Stimulated activated CD8-positive, alpha-beta memory T cell treated with anti-CD3 and anti-CD28 coated beads, Interleukin-7, amount 100 ng/mL, for 48 hours (primary cell): ENCODE data around the gene SPINT3.

Experiments used
- DNase-seq, 2 donors: peaks; one replicate each; pipeline ENCODE4 v3.0.0-alpha.2; 2020; ENCODE audit warnings: low read depth in 1 of 2; ENCODE audit errors: extremely low read depth in 1 of 2

SPINT3 gene, protein sequence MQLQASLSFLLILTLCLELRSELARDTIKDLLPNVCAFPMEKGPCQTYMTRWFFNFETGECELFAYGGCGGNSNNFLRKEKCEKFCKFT

DNA sequence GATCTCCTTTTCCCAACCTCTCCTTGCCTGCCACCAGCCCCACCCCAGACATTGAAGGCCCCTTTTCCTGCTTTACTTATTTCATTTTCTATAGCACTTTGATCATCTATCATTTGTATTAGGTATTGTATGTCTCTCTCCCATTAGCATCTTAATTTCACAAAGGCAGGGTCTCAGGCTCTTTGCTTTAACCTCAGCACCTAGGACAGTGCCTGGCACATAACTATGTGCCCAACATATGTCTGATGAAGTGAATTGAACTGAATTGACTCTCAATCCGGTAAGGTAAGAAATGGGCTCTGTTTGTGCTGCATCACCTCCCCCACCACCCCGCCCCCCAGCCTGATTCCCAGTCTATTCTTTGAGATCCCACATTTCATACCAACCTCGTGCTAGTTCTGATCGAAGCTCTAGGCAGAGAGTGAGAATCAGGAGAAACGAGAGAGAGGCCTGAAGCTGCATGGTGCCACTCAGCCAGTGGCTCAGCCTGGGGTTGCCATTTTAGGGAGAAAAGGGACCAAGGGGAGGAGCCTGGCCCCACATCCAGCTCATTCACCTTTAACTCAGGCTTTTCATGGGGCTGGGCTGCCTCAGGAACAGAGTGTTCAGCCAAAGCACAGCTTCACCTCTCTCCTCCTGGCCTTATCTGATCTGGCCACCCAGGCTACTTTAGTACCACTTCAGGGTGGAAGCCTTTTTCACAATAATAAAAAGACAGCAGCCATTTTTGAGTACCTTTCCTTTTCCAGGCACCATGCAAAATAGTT is at the start of gene SPINT3:
TSS of gene SPINT3 (minus strand) at position 476 of the 767 bp plus-strand sequence. CDS start at position 462, 14 bp downstream.
- DNase-seq: no peak

DNA sequence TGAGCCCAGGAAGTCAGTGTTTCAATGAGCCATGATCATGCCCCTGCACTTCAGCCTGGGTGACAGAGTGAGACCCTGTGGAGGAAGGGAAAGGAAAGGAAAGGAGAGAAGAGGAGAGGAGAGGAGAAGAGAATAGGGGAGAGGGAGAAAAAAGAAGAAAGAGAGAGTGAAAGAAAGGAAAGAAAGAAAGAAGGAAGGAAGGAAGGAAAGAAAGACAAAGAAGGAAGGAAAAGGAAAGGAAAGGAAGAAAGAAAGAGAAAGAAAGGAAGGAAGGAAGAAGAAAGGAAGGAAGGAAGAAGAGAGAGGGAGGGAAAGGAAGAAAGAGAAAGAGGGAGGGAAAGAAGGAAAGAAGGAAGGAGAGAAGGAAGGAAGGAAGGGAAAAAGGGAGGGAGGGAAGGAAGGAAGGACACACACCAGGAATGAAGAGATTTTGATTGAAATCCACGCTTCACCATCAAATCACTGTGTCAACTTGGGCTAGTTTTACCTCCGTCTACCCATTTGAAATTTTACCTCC is 49.4 kb upstream of the SPINT3 start:
- no peak for DNase-seq

DNA sequence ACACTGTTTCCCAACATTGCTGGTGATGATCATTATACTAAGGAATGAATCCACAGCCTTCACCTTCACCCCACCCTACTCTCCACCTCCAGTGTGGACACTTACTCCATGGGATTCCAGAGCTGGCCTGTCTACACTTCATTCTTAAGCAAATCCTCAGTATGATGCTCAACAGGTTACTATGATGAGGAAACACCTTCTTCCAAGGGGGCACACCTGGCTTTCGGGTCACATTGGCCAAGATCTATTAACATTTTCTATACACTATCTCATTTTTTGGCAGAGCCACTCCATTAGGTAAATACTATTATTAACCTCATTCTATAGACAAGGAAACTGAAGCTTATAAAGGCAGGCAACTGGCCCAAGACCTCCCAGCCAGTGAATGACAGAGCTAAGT is 39.8 kb upstream of the SPINT3 start:
- no peak for DNase-seq

DNA sequence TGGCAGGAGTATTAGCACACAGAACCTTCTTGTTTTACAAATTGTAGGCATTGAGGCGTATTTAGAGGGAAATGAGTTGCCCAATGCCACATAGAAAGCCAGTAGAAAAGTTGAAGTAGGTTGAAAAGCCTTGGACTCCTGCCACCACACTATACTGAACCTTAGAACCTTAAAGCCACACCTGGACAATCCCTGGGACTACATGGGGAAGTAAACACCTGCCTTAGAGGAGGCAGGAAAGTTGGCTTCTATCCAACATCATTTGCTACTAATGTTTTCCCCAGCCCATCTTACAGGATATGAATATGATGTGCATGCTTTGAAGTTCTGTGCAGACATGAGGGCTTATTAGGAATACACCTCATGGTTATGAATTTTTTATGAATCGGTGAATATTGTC is 37.0 kb upstream of the SPINT3 start:
- DNase-seq: no peak

DNA sequence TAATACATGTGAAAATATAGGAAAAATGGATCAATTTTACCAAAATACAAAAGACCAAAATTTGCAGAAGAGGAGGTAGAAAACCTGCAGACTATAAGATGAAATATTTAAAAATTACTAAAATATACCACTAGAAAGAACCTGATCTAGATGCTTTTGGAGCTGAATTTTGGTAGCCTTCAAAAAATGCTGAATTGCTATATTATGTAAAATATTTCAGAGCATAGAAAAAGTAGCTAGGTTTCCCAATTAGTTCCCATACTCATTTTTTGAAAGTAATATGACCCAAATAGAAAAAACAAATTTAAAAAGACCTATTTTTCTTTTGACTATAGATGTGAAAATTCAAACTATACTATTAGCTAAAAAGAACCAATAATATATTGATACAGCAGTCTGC is 35.3 kb upstream of the SPINT3 start:
- no peak for DNase-seq

DNA sequence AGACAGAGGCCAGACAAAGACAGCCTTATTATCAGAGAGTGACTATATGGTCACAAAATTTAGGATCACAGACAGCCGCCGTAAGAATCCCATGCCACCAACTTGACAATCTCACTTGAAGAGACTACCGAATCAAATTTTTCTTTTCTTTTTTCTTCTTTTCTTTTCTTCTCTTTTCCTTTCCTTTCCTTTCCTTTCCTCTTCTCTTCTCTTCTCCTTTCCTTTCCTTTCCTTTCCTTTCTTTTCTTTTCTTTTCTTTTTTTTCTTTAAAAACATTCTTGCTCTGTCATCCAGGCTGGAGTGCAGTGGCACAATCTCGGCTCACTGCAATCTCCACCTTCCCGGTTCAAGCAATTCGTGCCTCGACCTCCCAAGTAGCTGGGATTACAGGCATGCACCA is 33.0 kb upstream of the SPINT3 start:
- no peak for DNase-seq

DNA sequence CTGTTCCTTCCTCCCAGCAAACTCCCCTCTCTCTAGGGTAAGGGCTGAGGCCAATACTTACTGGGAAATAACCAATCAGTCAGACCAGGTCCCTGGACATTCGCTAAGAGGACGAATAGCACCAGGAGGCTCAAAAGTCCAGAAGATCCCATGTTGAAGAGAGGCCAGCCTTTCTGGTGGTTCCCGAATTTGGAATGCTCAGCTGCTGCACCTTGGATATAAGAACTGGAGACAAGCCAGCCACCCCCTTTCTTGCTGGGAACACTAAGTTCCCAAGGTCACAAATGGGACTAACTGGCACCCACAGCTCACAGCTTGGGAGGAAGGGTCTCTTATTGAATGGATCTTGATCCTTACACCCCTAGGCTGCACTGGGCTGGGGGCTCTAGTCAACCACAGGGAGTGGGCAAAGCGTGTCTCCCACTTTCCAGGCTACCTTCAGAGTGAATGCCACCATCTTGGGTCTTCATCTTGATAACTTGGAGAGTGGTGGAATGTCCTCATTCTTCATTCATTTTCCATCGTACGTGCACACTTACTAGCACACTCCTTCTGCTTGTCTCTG is 31.9 kb upstream of the SPINT3 start, which contains the start of gene EPPIN:
TSS of gene EPPIN (minus strand) at position 196 of the 565 bp plus-strand sequence. CDS start at position 152, 44 bp downstream.
- DNase-seq: no peak

DNA sequence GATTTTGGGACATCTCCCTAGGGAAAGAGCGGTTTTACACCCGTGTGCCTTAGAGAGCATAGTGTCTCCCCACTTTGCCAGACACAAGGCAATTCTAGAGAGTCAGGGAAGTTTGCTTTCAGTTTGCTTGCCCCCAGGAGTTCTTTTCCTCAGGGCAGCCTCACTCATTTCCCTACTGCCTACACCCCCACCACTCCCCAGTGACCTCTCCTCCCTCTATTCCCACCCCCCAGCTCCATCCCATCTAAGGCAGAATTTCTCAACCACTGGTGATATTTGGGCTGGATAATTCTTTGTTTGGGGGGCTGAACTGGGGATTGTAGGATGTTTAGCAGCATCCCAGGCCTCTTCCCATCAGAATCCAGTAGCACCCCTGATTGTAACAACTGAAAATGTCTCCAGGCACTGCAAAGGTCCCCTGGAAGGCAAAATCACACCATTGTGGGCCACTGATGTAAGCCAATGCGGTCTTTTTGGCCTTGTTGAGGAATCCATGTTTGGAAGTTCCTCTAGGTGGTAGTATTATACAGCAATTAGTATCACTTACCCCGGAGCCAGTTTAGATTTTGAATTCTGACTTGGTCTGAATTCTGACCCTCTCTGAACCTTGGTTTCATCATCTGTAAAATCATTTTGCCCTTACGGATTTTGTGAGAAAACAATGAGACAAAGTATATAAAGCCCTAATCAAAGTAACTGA is 30.5 kb upstream of the SPINT3 start:
- DNase-seq: no peak

DNA sequence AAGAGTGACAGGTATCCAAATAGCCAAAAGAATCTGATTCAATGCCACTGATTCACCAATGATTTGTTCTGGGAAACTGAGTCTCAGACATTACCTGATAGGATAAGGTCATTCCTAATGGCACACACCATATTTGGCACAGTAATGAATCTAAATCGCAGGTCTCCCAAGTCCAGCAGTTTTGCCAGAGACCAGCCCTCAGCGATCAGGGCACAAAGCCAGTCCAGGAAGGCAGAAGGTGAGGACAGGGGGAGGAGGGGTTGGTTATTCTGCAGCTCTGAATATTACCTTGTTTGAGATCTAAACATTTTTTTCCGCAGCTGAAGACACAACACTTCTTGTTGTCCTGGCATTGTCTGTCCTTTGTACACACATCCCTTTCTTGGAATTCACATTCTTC is 29.9 kb upstream of the SPINT3 start:
- no peak for DNase-seq

DNA sequence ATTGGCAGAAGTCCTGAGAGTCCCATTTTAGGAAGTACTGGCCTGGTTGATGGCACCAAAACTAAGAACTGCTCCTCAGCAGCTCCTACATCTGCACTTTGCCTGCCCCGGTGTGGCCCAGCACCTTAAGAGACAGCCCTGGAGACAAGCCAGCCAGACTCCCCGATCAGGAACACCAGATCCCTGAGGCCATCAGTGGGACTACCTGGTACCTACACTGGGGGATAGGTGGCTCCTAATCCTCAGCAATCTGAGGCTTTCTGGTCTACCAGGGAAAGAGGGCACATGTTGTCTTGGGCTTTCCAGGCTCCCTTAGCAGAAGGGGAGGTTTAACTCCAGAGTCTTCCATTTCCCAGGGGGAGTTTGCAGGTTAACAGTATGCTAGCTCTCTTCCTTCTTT is 24.0 kb upstream of the SPINT3 start, which contains the start of gene WFDC6:
TSS of gene WFDC6 (minus strand) at position 101 of the 400 bp plus-strand sequence. CDS start at position 26, 75 bp downstream.
- DNase-seq: no peak

DNA sequence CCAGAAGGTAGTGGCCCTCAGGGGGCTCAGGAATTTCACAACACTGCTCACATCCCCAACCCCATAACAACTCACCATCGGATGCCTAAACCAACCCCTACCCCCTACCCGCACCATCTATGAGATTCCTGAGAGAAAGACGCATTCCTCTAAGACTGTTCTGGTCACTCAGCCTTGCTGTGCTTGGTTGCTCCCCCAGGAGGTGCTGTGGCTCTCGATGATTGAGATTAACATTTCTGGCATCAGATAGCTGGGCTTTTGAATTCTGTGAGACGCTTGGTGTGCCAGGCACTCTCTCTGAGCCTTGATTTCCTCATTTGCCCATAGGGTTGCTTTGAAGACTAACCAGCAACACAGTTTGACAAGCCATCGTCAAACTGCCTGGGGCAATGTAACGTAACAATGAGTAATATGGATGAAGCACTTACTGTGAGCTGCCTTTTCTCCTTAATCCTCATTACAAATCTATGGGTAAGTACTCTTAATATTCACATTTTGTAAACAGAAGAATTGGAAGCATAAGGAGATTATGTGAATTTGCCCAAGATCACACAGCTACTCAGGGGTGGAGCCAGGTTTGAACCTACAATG is 22.9 kb upstream of the SPINT3 start:
- DNase-seq: no peak

DNA sequence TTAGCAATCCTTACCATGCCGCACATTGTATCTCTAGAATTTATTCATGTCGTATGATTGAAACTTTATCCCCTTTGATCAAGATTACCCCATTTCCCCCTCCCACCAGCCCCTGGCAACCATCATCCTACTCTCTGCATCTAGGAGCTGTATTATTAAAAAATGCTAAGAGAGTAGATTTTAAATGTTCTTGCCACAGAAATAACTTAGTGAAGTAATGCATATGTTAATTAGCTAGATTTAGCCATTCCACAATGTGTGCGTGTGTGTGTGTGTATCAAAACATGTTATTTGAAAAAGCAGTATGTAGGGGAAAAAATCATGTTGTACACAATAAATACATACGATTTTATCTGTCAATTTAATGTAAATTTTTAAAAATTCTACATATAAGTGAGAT is 11.9 kb upstream of the SPINT3 start:
- no peak for DNase-seq

DNA sequence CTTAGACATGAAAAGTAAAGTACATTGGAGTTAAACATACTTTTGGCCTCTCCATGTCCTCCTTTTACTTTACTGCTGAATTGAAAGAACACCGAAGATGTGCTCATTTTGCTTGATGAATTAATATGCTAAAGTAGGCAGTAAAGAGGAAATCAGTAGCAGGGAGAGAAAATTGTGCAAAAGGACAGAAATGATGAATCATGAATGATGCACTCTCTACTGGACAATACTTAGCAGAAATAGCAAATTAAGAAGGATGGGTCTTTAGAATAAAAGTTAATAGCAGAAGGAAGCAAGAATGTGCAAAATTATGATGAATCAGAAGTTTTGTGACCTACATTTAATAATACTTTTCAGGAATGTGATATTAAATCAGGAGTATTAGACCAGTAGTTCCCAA is 8.4 kb upstream of the SPINT3 start:
- no peak for DNase-seq

DNA sequence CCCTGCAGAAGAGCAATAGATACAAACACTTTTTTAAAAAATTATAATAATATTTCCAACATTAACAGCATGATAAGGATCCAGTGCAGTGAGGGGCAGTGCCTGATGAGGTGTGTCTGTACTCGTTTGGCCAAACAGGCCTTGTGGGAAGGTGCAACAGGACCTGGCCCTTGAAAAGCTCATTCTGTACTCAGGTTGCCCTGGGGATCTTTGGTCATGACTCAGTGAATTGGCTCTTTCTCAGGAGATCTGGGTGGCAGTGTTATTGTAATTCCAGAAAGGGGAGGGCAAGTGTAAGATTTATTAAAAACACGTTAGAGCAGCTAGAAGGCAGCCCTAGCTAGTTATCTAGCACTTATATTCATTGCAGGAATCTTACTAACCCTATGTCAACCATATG is 2.9 kb upstream of the SPINT3 start:
- no peak for DNase-seq

DNA sequence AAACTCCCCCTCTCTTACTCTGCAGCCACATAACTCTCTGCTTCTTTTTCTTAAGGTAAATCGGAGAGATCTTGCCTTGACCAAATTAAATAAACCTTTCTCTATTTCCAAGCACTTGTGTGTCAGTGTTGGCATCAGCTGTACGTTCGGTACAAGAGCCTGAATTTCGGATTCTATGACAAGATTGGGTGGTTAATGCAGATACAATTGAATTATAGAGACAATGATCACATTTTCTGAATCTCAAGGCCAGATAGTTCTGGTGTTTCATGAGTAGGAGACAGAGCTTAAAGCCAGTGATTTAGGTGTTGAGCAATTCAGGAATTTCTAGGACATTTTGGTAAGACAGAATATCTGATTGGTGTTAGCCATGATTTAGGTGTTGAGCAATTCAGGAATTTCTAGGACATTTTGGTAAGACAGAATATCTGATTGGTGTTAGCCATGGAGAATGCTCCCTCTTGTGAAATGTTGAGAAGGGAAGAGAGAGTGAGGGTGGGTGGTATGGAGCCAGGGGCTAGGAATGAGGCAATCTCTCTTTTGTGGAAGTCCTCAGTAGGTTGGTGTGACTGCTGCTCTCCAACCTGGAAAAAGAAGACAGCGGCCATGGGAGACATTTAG is 5.1 kb downstream of the SPINT3 start:
- no peak for DNase-seq

DNA sequence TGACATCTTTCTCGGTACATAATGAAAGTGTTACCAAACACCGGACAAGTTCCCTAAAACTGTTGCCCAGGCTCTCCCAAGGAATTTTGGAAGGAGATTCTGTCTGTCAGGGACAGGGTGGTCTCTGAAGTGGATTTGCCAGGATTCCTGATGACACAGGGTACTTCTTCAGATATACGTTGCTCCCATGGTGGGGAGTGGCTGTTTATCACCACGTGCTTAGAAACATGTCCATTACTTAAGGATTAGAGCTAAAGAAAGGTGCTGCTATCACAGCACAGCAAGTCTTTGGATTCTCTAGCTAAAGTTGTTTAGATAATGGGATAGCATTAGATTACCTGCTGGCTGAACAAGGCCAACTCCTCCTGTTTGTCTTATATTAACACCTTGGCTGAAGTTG is 6.3 kb downstream of the SPINT3 start:
- no peak for DNase-seq

DNA sequence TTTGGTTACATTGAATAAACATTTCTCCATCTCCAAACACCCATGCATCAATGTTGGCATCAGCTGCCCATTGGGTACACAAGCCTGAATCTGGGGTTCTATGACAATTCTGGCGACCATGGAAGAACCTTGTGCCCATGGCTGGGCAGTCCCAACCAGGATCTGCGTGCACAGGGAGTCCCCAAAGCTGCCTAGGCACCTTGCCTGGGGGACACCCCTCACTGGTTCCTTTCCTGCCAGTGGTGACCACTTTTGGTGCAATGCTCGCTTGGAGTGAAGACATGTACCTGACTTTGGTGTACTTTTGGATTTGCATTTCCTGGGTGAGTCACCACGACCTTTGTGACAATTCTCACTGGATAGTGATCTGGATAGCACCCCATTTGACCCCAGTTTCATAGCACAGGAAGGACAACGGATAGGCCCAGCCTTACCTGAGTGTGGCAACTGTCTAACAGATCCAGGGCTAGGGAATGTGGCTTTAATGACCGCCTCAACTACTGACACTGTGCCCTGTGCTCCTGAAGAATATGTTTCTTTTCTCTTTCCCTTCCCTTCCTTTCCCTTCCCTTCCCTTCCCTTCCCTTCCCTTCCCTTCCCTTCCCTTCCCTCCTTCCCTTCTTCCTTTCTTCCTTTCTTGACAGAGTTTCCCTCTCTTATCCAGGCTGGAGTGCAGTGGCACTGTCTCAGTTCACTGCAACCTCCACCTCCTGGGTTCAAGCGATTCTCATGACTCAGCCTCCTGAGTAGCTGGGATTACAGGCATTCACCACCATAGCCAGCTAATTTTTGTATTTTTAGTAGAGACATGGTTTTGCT is 7.1 kb downstream of the SPINT3 start:
- no peak for DNase-seq

DNA sequence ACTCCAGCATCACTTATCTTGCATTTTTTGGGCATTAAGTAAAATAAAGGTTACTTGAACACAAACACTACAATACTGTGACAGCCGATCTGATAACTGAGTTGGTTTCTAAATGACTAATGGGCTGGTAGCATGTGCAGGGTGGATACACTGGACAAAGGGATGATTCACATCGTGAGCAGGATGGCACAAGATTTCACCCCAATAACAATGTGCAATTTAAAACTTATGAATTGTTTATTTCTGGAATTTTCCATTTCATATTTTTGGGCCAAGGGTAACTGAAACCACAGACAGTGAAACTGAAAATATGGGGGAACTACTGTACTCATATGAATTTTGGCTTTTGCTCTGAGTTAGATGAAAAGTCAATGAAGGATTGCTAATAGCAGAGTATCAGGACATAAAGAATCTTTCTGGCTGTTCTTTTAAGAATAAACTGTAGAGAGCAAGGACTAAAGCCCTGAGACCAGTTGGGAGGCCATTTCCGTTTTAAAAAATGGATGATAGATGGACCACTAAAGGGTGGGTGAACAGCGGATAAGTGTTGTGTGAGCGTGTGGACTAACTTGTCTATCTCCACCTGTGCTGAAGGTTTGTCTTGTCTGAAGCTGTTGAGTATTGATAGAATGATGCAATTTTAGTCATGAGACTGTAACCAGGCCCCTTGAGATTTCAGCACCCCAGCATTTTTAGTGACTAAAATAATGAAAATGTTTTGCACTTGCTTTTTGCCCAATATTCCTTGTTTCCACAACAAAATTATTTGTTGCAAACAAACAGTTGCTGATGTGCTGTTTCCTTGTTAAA is 8.2 kb downstream of the SPINT3 start:
- peak in 1 of 2 donors; percentile 1 for DNase-seq

DNA sequence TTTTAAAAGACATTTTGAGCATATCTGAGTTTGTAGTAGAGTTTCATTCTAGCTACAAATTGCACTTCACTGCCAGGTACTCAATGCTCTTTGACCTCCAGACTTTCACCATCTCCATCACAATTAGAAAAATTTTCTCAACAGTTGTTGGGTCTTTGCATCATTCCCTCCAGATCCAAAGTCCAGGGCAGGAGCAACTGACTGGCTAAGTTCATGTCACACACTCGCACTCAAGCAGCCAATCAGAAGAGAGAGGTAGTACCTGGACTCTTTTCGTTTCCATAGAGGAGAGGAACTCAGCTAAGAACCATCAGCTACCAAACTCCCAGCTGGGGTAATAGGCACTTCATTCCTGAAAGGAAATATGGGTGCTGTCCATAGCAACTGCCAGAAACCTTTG is 9.0 kb downstream of the SPINT3 start:
- DNase-seq: no peak
